Tongue (tissue), 2 donors: ENCODE results near the gene RFTN2. TPM values are rescaled to one million over a fixed set of nuclear protein-coding genes. Genes with fewer than 3 reads are reported as not detected.
"Not testable (repeated sequence)": the region's sequence is repeated elsewhere in the genome, so short reads cannot be mapped to it uniquely, and the experiment has no call there.

Experiments
- DNase-seq: peaks from one replicate; pipeline ENCODE4 v3.0.0-alpha.2; 2015
- total RNA-seq: library from RNA; depleted of rRNA; stranded (reverse); fragments of >200 nt; gene quantifications from one replicate; pipeline ENCODE4 v1.2.3, GENCODE V29; 2014

The RFTN2 gene
- total RNA-seq, 1 donor from 2014 or later, result 20.4 TPM

GRCh38 chr2:197674591-197674990 is 796 bp downstream of the RFTN2 start:
- DNase-seq, result peak; percentile 56

- DNase-seq, result peak; percentile 33
Observed at GRCh38 chr2:197674060-197674459, 1.3 kb downstream of the RFTN2 start.

- peak; percentile 11 for DNase-seq
Observed at GRCh38 chr2:197673606-197674005, 1.8 kb downstream of the RFTN2 start.

GRCh38 chr2:197673106-197673505 is 2.3 kb downstream of the RFTN2 start:
- DNase-seq, result peak; percentile 1

GRCh38 chr2:197672371-197672893 is 3.0 kb downstream of the RFTN2 start:
- no peak for DNase-seq

GRCh38 chr2:197669077-197669476 is 6.3 kb downstream of the RFTN2 start:
- no peak for DNase-seq

- DNase-seq, result no peak
Observed at GRCh38 chr2:197668296-197668695, 7.1 kb downstream of the RFTN2 start.

- DNase-seq, result no peak
Observed at GRCh38 chr2:197666277-197666676, 9.1 kb downstream of the RFTN2 start.

GRCh38 chr2:197661626-197662025 is 13.8 kb downstream of the RFTN2 start:
- DNase-seq, result no peak

GRCh38 chr2:197657562-197657961 is 17.8 kb downstream of the RFTN2 start:
- no peak for DNase-seq

- no peak for DNase-seq
Observed at GRCh38 chr2:197647961-197648690, 27.3 kb downstream of the RFTN2 start.

- DNase-seq, result no peak
Observed at GRCh38 chr2:197641666-197642065, 33.7 kb downstream of the RFTN2 start.

- not testable (repeated sequence) for DNase-seq
Observed at GRCh38 chr2:197640571-197641122, 34.7 kb downstream of the RFTN2 start.

- DNase-seq, result no peak
Observed at GRCh38 chr2:197633109-197633657, 42.2 kb downstream of the RFTN2 start.

GRCh38 chr2:197628043-197628500 is 47.3 kb downstream of the RFTN2 start:
- DNase-seq, result peak; percentile 58

GRCh38 chr2:197626965-197627625 is 48.3 kb downstream of the RFTN2 start:
- no peak for DNase-seq

GRCh38 chr2:197620133-197620532 is 55.3 kb downstream of the RFTN2 start:
- peak; percentile 32 for DNase-seq

- DNase-seq, result peak; percentile 37
Observed at GRCh38 chr2:197615016-197615652, 60.3 kb downstream of the RFTN2 start.

- peak; percentile 24 for DNase-seq
Observed at GRCh38 chr2:197614532-197614931, 60.9 kb downstream of the RFTN2 start.

- DNase-seq, result no peak
Observed at GRCh38 chr2:197613509-197613987, 61.8 kb downstream of the RFTN2 start.

- no peak for DNase-seq
Observed at GRCh38 chr2:197606180-197606579, 69.2 kb downstream of the RFTN2 start.
